Heart left ventricle (tissue), 16 donors: ENCODE results near the gene LPP. TPM values are rescaled to one million over a fixed set of nuclear protein-coding genes. Genes with fewer than 3 reads are reported as not detected.

ENCODE experiments used
- ATAC-seq, 4 donors: fragments of 200-7000 bp; cut with Tn5 transposase; one replicate each; pipeline ENCODE4 v1.9.1; 2020 to 2022; ENCODE audit warnings: moderate library complexity in 4 of 4, mild to moderate bottlenecking in 3 of 4, moderate number of reproducible peaks in 1 of 4
- DNase-seq, 5 donors: peaks; one replicate each; pipeline ENCODE4 v3.0.0-alpha.2; 2020
- H3K27ac ChIP-seq, 12 donors: fragments of 200-600 bp; sonication (generic) in 4 of 12; one replicate each; pipeline versions ENCODE4 v1.5.0 to v1.8.0; 2016 to 2022; ENCODE audit warnings: mild to moderate bottlenecking in 2 of 12
- H3K27me3 ChIP-seq, 9 donors: fragments of 200-600 bp; sonication (generic) in 2 of 9; one replicate each; pipeline versions ENCODE4 v1.5.1 to v1.8.0; 2016 to 2022; ENCODE audit warnings: mild to moderate bottlenecking in 3 of 9
- H3K36me3 ChIP-seq, 9 donors: fragments of 200-600 bp; sonication (generic) in 2 of 9; one replicate each; pipeline versions ENCODE4 v1.5.0 to v1.8.0; 2018 to 2022; ENCODE audit warnings: mild to moderate bottlenecking in 2 of 9
- H3K4me1 ChIP-seq, 12 donors: fragments of 200-600 bp; sonication (generic) in 4 of 12; one replicate each; pipeline versions ENCODE4 v1.5.0 to v1.8.0; 2016 to 2022; ENCODE audit warnings: mild to moderate bottlenecking in 3 of 12
- H3K4me3 ChIP-seq, 12 donors: fragments of 200-600 bp; sonication (generic) in 4 of 12; one replicate each; pipeline versions ENCODE4 v1.5.0 to v1.8.0; 2017 to 2022; ENCODE audit warnings: mild to moderate bottlenecking in 9 of 12, moderate library complexity in 4 of 12
- H3K9me3 ChIP-seq, 12 donors: fragments of 200-600 bp; sonication (generic) in 4 of 12; one replicate each; pipeline versions ENCODE4 v1.5.0 to v1.8.0; 2016 to 2022; ENCODE audit warnings: mild to moderate bottlenecking in 1 of 12
- POLR2A ChIP-seq, 2 donors: fragments of 450-650 bp; IDR thresholded peaks; one replicate each; pipeline ENCODE4 v1.6.1; 2017; ENCODE audit warnings: antibody characterized with exemption in 2 of 2, mild to moderate bottlenecking in 2 of 2, moderate library complexity in 2 of 2
- WGBS, 4 donors: extraction: QIAGEN DNeasy Blood & Tissue Kit in 2 of 4; methylation state at CpG; one replicate each; pipeline versions ENCODE4 v1.1.5 to v1.1.7; 2013 to 2018; 5-methylcytosine and 5-hydroxymethylcytosine counted together
- intact Hi-C, 10 donors: fragments of 100-400 bp; cut with DNase I; formaldehyde crosslinking; loops; one replicate each; pipeline versions ENCODE4 v1.11.1 to v1.14.2; 2022
- polyA plus RNA-seq, 2 donors: library from polyadenylated mRNA; stranded (reverse); fragments of 200-250 nt; gene quantifications; one replicate each; pipeline ENCODE4 v1.2.3, GENCODE V29; 2013
- total RNA-seq, 9 donors: library from RNA; depleted of rRNA in 2 of 9; stranded (reverse); fragments of >200 nt in 2 of 9; fragmentation: NEBNext Ultra II Directional in 3 of 9; extraction: Animal tissue kit (Norgen Biotek cat#: 25700) in 3 of 9; gene quantifications; one replicate each; pipeline versions ENCODE4 v1.1.0 to v1.2.4, GENCODE V29; 2016 to 2023
- TF ChIP-seq, protein P1 (sequence below), 12 donors: fragments of 200-600 bp; sonication (generic) in 4 of 12; IDR thresholded peaks; one replicate each; pipeline versions ENCODE4 v1.5.0 to v1.8.0; 2018 to 2022; ENCODE audit warnings: antibody characterized with exemption in 12 of 12, mild to moderate bottlenecking in 5 of 12
- donor health status: ischemic (EF 13 %, LVEDD 7.1; RV severe dilation, severe dysfunction).
- donor health status: healthy with polysubstance abuse.
- donor health status: DM: no; HTN: yes; CAD: no.
- donor health status: DM: no; HTN: no; CAD: no.
- donor health status: ischemic (EF 25% LVEDD 6.9; RV normal size, moderate dysfunction).
- donor health status: ischemic (EF 25% LVEDD 5.7; RV mildly dilated, moderate dysfunction).
- donor health status: healthy.
- donor health status: DM: yes; HTN: yes; CAD: no.
- donor health status: ischemic (EF 35%, LVEDD 5.7; RV mildly dilated, moderate dysfunction).
- donor health status: nonischemic (EF 11% LVEDD 7.7; RV severe dilation, severe dysfunction).
- donor health status: DM: yes; HTN: yes; CAD: no.
- donor health status: PGD.
- donor health status: ischemic (EF 29% LVEDD 5.4; RV normal size, mild dysfunction).
- donor health status: nonischemic (EF 23%, LVEDD 6.1; RV moderate dilation, normal function).

The LPP gene
- total and polyA plus RNA-seq, 11 donors, result 9.2 to 178 (median 100) TPM

DNA sequence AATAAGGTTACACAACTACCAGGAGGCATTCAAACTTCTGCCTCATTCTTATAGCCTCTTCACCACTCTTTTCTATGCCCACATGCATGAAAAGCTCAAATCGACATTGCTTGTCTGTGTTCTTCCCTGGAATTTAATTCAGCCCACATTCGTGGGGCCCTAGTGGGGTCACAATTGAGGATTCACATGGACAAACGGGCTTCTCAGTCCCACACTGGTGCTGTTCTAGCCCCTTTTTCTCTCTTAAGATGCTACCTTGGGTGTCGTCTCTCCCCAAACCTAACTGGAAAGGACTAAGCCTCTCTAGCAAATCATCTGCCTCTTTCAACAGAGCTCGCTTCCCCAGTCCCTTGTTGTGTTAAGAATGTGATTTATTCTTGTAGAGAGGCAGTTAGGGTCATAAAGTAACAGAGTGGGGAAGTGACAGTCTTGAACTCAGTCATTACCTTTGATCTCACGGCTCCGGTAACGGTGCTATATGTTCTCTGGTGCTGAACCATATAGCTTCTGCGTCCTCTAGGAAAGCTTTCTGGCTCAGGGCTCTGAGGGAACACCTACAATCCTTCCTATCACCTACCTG lies 4.9 kb downstream of the LPP start:
- ATAC-seq (no peak), DNase-seq (no peak)
- intact Hi-C loops, result loop anchor here in 8 of 10 donors (5.0 to 10.0 kb wide), 9 partner anchors 103 to 796 kb away; partner anchors contain the start of gene BCL6 (in 1 of the 8)
- peak overlapping the region; percentile 45 to 99 (median 94) for H3K27ac ChIP-seq
- peaks cover 0 to 88% (median 63%) of the 10 kb centered on the region in 12 donors for H3K4me1 ChIP-seq
- no peak for TF ChIP-seq POLR2A (IDR thresholded peaks at IDR 0.05)
- TF ChIP-seq, protein P1, sequence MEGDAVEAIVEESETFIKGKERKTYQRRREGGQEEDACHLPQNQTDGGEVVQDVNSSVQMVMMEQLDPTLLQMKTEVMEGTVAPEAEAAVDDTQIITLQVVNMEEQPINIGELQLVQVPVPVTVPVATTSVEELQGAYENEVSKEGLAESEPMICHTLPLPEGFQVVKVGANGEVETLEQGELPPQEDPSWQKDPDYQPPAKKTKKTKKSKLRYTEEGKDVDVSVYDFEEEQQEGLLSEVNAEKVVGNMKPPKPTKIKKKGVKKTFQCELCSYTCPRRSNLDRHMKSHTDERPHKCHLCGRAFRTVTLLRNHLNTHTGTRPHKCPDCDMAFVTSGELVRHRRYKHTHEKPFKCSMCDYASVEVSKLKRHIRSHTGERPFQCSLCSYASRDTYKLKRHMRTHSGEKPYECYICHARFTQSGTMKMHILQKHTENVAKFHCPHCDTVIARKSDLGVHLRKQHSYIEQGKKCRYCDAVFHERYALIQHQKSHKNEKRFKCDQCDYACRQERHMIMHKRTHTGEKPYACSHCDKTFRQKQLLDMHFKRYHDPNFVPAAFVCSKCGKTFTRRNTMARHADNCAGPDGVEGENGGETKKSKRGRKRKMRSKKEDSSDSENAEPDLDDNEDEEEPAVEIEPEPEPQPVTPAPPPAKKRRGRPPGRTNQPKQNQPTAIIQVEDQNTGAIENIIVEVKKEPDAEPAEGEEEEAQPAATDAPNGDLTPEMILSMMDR (IDR thresholded peaks at IDR 0.05), result no peak
- H3K9me3 ChIP-seq, result no peaks in the 10 kb centered on the region
- no peaks in the 10 kb centered on the region for H3K27me3 ChIP-seq
- WGBS, 4 donors, result 49 to 60% (median 57%) methylated on average over 9 of the region's 9 CpGs
- no peaks in the 10 kb centered on the region for H3K36me3 ChIP-seq
- no peak overlapping the region for H3K4me3 ChIP-seq

DNA sequence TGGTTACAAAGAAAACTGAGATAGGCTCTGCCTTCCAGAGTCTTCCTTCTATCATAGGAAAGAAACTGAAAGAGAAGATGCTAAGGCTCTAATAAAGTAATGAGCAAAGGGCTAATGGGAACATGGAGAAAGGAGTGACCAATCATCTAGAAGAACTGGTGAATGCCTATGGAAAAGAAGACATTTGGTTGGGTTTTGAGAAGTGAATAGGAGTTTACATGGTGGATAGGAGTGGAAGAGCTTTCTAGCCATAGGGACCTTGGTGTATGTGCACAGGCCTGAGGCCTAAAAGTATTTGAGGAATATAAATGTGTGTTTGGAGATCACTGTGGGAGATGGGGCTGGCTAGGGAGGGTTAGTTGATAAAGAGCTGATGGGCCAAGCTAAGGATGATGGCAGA lies 6.8 kb downstream of the LPP start:
- H3K9me3 ChIP-seq, result no peaks in the 10 kb centered on the region
- no peak overlapping the region for H3K4me3 ChIP-seq
- H3K27ac ChIP-seq, result peak overlapping the region in 11 of 12 donors; percentile 9 to 99 (median 90)
- H3K27me3 ChIP-seq, result no peaks in the 10 kb centered on the region
- DNase-seq (no peak), ATAC-seq (no peak)
- peaks cover 0 to 98% (median 69%) of the 10 kb centered on the region in 12 donors for H3K4me1 ChIP-seq
- TF ChIP-seq POLR2A (IDR thresholded peaks at IDR 0.05), result no peak
- TF ChIP-seq, protein P1 (IDR thresholded peaks at IDR 0.05), result no peak
- no peaks in the 10 kb centered on the region for H3K36me3 ChIP-seq
- intact Hi-C loops, result no loop called here

DNA sequence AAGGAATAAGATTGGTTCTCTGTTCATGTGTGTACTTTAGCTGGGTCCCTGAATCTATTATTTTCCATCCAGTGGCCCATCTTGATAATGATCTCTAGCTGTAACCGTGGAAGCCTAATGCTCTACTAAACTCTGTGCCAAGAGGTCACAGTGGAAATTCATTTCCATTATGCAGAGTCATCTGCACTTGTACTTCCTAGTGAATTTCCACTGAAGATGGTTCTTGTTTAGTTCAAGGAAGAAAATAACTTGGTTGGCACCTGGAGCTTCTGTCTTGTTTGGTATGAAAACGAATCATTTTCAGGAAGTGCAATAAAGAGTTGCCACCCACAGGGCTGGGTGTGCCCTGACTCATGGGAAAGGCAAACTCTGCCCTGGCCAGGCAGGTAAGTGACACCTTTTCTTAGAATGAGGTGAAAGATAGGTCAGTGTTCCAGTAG lies 10.3 kb downstream of the LPP start:
- WGBS, 4 donors, result 25 to 40% (median 30%) methylated on average over 2 of the region's 2 CpGs
- intact Hi-C loops, result no loop called here
- H3K4me1 ChIP-seq, result peaks cover 0 to 97% (median 66%) of the 10 kb centered on the region in 12 donors
- no peak for ATAC-seq
- no peaks in the 10 kb centered on the region for H3K36me3 ChIP-seq
- H3K4me3 ChIP-seq, result no peak overlapping the region
- H3K27ac ChIP-seq, result peak overlapping the region in 8 of 12 donors; percentile 1 to 97 (median 25)
- DNase-seq, result no peak
- no peaks in the 10 kb centered on the region for H3K9me3 ChIP-seq
- TF ChIP-seq, protein P1 (IDR thresholded peaks at IDR 0.05), result no peak
- no peak for TF ChIP-seq POLR2A (IDR thresholded peaks at IDR 0.05)
- no peaks in the 10 kb centered on the region for H3K27me3 ChIP-seq

DNA sequence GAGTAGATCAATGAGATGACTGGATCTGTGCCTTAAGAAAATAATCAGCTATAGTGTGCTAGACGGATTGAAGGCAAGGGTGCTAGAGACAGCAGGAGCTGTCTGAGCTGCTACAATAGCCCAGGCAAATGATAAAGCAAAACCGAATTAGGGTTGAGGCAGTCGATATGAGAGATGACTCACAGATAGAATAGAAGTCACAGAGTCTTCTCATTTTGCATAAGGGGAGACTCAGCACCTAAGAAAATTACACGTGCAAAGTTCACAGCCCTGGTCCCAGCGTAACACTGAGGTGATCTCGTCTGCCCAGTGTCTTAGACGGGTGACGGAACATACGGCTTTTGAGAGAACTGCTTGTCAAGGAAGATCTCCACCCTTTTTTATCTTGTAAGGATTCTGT lies 11.6 kb downstream of the LPP start:
- intact Hi-C loops, result no loop called here
- Histone ChIP-seq H3K4me3 (no peak overlapping the region), H3K27me3 (no peaks in the 10 kb centered on the region), H3K4me1 (peaks cover 0 to 95% (median 72%) of the 10 kb centered on the region in 12 donors), H3K9me3 (no peaks in the 10 kb centered on the region), H3K36me3 (no peaks in the 10 kb centered on the region), H3K27ac (peak overlapping the region in 6 of 12 donors; percentile 1 to 97 (median 13))
- DNase-seq (no peak), ATAC-seq (no peak)
- 66 to 72% (median 70%) methylated on average over 9 of the region's 9 CpGs for WGBS, 4 donors
- TF ChIP-seq, protein P1 (IDR thresholded peaks at IDR 0.05), result no peak
- no peak for TF ChIP-seq POLR2A (IDR thresholded peaks at IDR 0.05)
